ENCODE measurements around the gene COL8A1. TPM values are rescaled to one million over a fixed set of nuclear protein-coding genes. Genes with fewer than 3 reads are reported as not detected.

The COL8A1 gene
- total and polyA plus RNA-seq, 9 of the 15 experiments (the other 6 are each of a cell fraction or from before 2014, with no cell fraction given) = 0.07 TPM; not detected in 8

GRCh38 chr3:99662838-99663570 is 24.6 kb downstream of the COL8A1 start (continued):
- TF ChIP-seq ZNF224 (CRISPR knock-in tag; IDR thresholded peaks at IDR 0.05) (no peak), RAD51 (IDR thresholded peaks at IDR 0.05; ENCODE audit: borderline replicate concordance, low read depth) (no peak), GABPB2 (CRISPR knock-in tag; conservative IDR thresholded peaks at IDR 0.05) (no peak), MCM2 (IDR thresholded peaks at IDR 0.05; ENCODE audit: low read depth) (no peak), CTCFL (IDR thresholded peaks at IDR 0.05; ENCODE audit: borderline replicate concordance, insufficient read depth, low read depth, low read length, poor library complexity, severe bottlenecking) (no peak)

GRCh38 chr3:99663977-99664376 is 25.6 kb downstream of the COL8A1 start:
- H3K27ac ChIP-seq (ENCODE audit: extremely low read depth, low read depth, low read length) = no peak overlapping the region
- TF ChIP-seq ZNF146 (CRISPR knock-in tag; IDR thresholded peaks at IDR 0.05; ENCODE audit: unreplicated experiment) = no peak
- no peaks in the 10 kb centered on the region for H3K79me2 ChIP-seq (ENCODE audit: control insufficient read depth, insufficient read depth, low read length)
- BruUV-seq (replicated peaks) = no TSS peak
- H3K9me1 ChIP-seq (ENCODE audit: control insufficient read depth, insufficient read depth, low read length) = no peaks in the 10 kb centered on the region
- in situ Hi-C loops (cut with MboI) (no loop called here), intact Hi-C loops (cut with micrococcal nuclease) (no loop called here)
- H3K27me3 ChIP-seq (ENCODE audit: control insufficient read depth in 2 of 2, insufficient read depth in 2 of 2, low read length in 2 of 2) = no peaks in the 10 kb centered on the region
- no peak overlapping the region for H3K4me2 ChIP-seq (ENCODE audit: insufficient read depth, low read length)
- no peak overlapping the region for H2AFZ ChIP-seq (ENCODE audit: low read depth, low read length)
- H3K4me1 ChIP-seq (replicated peaks in 1 of 2; ENCODE audit: control insufficient read depth in 2 of 2, insufficient read depth in 2 of 2, low read length in 2 of 2) = no peaks in the 10 kb centered on the region
- no peaks in the 10 kb centered on the region for H3K9me3 ChIP-seq (replicated peaks; ENCODE audit: control insufficient read depth, insufficient read depth, low read depth, low read length)
- ChIA-PET CTCF (ENCODE audit: low intra/inter-chr PET ratio) (no interaction called here), POLR2A (no interaction called here)
- H3K36me3 ChIP-seq (ENCODE audit: control insufficient read depth, insufficient read depth, low read length) = no peaks in the 10 kb centered on the region
- H3K9ac ChIP-seq (ENCODE audit: insufficient read depth in 1 of 2, low read depth in 2 of 2, low read length in 2 of 2) = no peak overlapping the region
- FAIRE-seq (no peak), ATAC-seq (no peak), DNase-seq (ENCODE audit: extremely low read depth in 1 of 4, low spot score in 3 of 4) (no peak)
- 0% methylated on average over 1 of the region's 1 CpG for WGBS (ENCODE audit: insufficient coverage, low coverage, missing lambda C conversion rate)
- no peak overlapping the region for H3K4me3 ChIP-seq
- H4K20me1 ChIP-seq (replicated peaks; ENCODE audit: control insufficient read depth, insufficient read depth, low read length) = no peaks in the 10 kb centered on the region
